ENCODE results near the gene TNNI3K. TPM values are rescaled to one million over a fixed set of nuclear protein-coding genes. Genes with fewer than 3 reads are reported as not detected.

The TNNI3K gene
- polyA plus RNA-seq, 1 of the 3 experiments (the other 2 are of a cell fraction), result 0.31 TPM

GRCh38 chr1:74517599-74518051 is 282.4 kb downstream of the TNNI3K start:
- WGBS (ENCODE audit: low lambda C conversion rate), result 58% methylated on average over 6 of the region's 6 CpGs
- CTCF ChIA-PET, result interaction anchor here (1.0 to 1.2 kb wide), 2 partner anchors 11 to 216 kb away, joined by 3 read pairs; partner anchors contain the start of genes CRYZ and TYW3

GRCh38 chr1:74522148-74522547 is 287.0 kb downstream of the TNNI3K start:
- 43% methylated on average over 4 of the region's 4 CpGs for WGBS (ENCODE audit: low lambda C conversion rate)
- CTCF ChIA-PET, result no interaction called here
- Histone ChIP-seq H3K4me2 (no peak overlapping the region), H3K79me2 (ENCODE audit: insufficient read depth) (no peaks in the 10 kb centered on the region), H3K27me3 (ENCODE audit: insufficient read depth) (no peaks in the 10 kb centered on the region), H3K36me3 (replicated peaks in 1 of 2; ENCODE audit: control insufficient read depth in 1 of 2, insufficient read depth in 2 of 2, low read length in 1 of 2) (no peaks in the 10 kb centered on the region), H3F3A (replicated peaks; ENCODE audit: insufficient read depth) (no peaks in the 10 kb centered on the region), H2AFZ (ENCODE audit: low read depth) (no peak overlapping the region), H3K9me3 (no peaks in the 10 kb centered on the region), H3K9me2 (no peaks in the 10 kb centered on the region), H4K20me1 (ENCODE audit: insufficient read depth) (no peaks in the 10 kb centered on the region), H3K4me1 (ENCODE audit: control insufficient read depth in 1 of 2, insufficient read depth in 2 of 2, low read depth in 1 of 2, low read length in 1 of 2) (no peaks in the 10 kb centered on the region), H3K9ac (no peak overlapping the region), H3K4me3 (ENCODE audit: low read depth in 2 of 2, low read length in 1 of 2) (no peak overlapping the region), H3K27ac (ENCODE audit: low read depth in 2 of 2, low read length in 1 of 2) (no peak overlapping the region)
- POLR2A ChIA-PET, result interaction anchor here (0.6 kb wide), 1 partner anchor 1695 kb away, joined by 3 read pairs; no protein-coding TSS in a partner anchor
- no peak for DNase-seq
- TF ChIP-seq ELF1 (IDR thresholded peaks at IDR 0.05), result no peak
- TF ChIP-seq FOXM1 (IDR thresholded peaks at IDR 0.05; ENCODE audit: low read depth), result no peak
- TF ChIP-seq GABPA (IDR thresholded peaks at IDR 0.05; ENCODE audit: low read depth), result no peak
- TF ChIP-seq FOXJ3 (CRISPR knock-in tag; IDR thresholded peaks at IDR 0.05), result no peak
- no peak for TF ChIP-seq CHD2 (IDR thresholded peaks at IDR 0.05; ENCODE audit: low read length, partially characterized antibody)
- TF ChIP-seq USF1 (IDR thresholded peaks at IDR 0.05; ENCODE audit: borderline replicate concordance, low read depth), result no peak
- TF ChIP-seq EP300 (IDR thresholded peaks at IDR 0.05; ENCODE audit: borderline replicate concordance in 1 of 2, low read depth in 1 of 2, low read length in 1 of 2), result no peak
- TF ChIP-seq TEAD4 (IDR thresholded peaks at IDR 0.05; ENCODE audit: borderline replicate concordance, insufficient read depth), result no peak
- TF ChIP-seq, protein P1, sequence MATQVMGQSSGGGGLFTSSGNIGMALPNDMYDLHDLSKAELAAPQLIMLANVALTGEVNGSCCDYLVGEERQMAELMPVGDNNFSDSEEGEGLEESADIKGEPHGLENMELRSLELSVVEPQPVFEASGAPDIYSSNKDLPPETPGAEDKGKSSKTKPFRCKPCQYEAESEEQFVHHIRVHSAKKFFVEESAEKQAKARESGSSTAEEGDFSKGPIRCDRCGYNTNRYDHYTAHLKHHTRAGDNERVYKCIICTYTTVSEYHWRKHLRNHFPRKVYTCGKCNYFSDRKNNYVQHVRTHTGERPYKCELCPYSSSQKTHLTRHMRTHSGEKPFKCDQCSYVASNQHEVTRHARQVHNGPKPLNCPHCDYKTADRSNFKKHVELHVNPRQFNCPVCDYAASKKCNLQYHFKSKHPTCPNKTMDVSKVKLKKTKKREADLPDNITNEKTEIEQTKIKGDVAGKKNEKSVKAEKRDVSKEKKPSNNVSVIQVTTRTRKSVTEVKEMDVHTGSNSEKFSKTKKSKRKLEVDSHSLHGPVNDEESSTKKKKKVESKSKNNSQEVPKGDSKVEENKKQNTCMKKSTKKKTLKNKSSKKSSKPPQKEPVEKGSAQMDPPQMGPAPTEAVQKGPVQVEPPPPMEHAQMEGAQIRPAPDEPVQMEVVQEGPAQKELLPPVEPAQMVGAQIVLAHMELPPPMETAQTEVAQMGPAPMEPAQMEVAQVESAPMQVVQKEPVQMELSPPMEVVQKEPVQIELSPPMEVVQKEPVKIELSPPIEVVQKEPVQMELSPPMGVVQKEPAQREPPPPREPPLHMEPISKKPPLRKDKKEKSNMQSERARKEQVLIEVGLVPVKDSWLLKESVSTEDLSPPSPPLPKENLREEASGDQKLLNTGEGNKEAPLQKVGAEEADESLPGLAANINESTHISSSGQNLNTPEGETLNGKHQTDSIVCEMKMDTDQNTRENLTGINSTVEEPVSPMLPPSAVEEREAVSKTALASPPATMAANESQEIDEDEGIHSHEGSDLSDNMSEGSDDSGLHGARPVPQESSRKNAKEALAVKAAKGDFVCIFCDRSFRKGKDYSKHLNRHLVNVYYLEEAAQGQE (IDR thresholded peaks at IDR 0.05; ENCODE audit: low read depth, low read length), result no peak

More at GRCh38 chr1:74517599-74518051, 282.4 kb downstream of the TNNI3K start:
- H4K20me1 ChIP-seq (ENCODE audit: insufficient read depth), result no peaks in the 10 kb centered on the region
- no peak for DNase-seq
- no peak for TF ChIP-seq CHD2 (IDR thresholded peaks at IDR 0.05; ENCODE audit: low read length, partially characterized antibody)
- no peak for TF ChIP-seq JUND (IDR thresholded peaks at IDR 0.05)
- TF ChIP-seq ELF1 (IDR thresholded peaks at IDR 0.05), result no peak
- no peak for TF ChIP-seq GATA2 (CRISPR knock-in tag; IDR thresholded peaks at IDR 0.05)
- TF ChIP-seq RAD21 (IDR thresholded peaks at IDR 0.05; ENCODE audit: low read length), result no peak
- TF ChIP-seq SIN3A (IDR thresholded peaks at IDR 0.05; ENCODE audit: borderline replicate concordance, low read depth, low read length), result no peak
- no peak for TF ChIP-seq YY1 (IDR thresholded peaks at IDR 0.05; ENCODE audit: low read depth)
- no peak for TF ChIP-seq PBX3 (IDR thresholded peaks at IDR 0.05)
- TF ChIP-seq, protein P2, sequence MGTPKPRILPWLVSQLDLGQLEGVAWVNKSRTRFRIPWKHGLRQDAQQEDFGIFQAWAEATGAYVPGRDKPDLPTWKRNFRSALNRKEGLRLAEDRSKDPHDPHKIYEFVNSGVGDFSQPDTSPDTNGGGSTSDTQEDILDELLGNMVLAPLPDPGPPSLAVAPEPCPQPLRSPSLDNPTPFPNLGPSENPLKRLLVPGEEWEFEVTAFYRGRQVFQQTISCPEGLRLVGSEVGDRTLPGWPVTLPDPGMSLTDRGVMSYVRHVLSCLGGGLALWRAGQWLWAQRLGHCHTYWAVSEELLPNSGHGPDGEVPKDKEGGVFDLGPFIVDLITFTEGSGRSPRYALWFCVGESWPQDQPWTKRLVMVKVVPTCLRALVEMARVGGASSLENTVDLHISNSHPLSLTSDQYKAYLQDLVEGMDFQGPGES (IDR thresholded peaks at IDR 0.05; ENCODE audit: low read depth, low read length), result no peak
- TF ChIP-seq FOXM1 (IDR thresholded peaks at IDR 0.05; ENCODE audit: low read depth), result no peak
- TF ChIP-seq MXI1 (IDR thresholded peaks at IDR 0.05; ENCODE audit: low read depth, low read length), result no peak
- TF ChIP-seq USF1 (IDR thresholded peaks at IDR 0.05; ENCODE audit: borderline replicate concordance, low read depth), result no peak
- no peak for TF ChIP-seq MEF2A (IDR thresholded peaks at IDR 0.05; ENCODE audit: borderline replicate concordance, low read depth)
- no peak for TF ChIP-seq EZH2phosphoT487 (IDR thresholded peaks at IDR 0.05; ENCODE audit: borderline replicate concordance, low read depth)
- TF ChIP-seq GABPA (IDR thresholded peaks at IDR 0.05; ENCODE audit: low read depth), result no peak
- no peak for TF ChIP-seq RXRA (IDR thresholded peaks at IDR 0.05; ENCODE audit: borderline replicate concordance, low read depth)
- no peak for TF ChIP-seq TEAD4 (IDR thresholded peaks at IDR 0.05; ENCODE audit: borderline replicate concordance, insufficient read depth)
- TF ChIP-seq POLR2AphosphoS5 (IDR thresholded peaks at IDR 0.05; ENCODE audit: low read depth, low read length), result no peak
- TF ChIP-seq FOXJ3 (CRISPR knock-in tag; IDR thresholded peaks at IDR 0.05), result no peak
- H3K36me3 ChIP-seq (replicated peaks in 1 of 2; ENCODE audit: control insufficient read depth in 1 of 2, insufficient read depth in 2 of 2, low read length in 1 of 2), result no peaks in the 10 kb centered on the region
- H3K4me1 ChIP-seq (ENCODE audit: control insufficient read depth in 1 of 2, insufficient read depth in 2 of 2, low read depth in 1 of 2, low read length in 1 of 2), result no peaks in the 10 kb centered on the region; a peak in 1 of 4 replicates
- no peaks in the 10 kb centered on the region for H3K9me3 ChIP-seq
- no peaks in the 10 kb centered on the region for H3K27me3 ChIP-seq (ENCODE audit: insufficient read depth)
- no peaks in the 10 kb centered on the region for H3K79me2 ChIP-seq (ENCODE audit: insufficient read depth)
- no peak overlapping the region for H2AFZ ChIP-seq (ENCODE audit: low read depth)
- no peak overlapping the region for H3K27ac ChIP-seq (ENCODE audit: low read depth in 2 of 2, low read length in 1 of 2)
- no peaks in the 10 kb centered on the region for H3F3A ChIP-seq (replicated peaks; ENCODE audit: insufficient read depth)
- H3K4me3 ChIP-seq (ENCODE audit: low read depth in 2 of 2, low read length in 1 of 2), result no peak overlapping the region
- H3K4me2 ChIP-seq, result no peak overlapping the region
- no peak overlapping the region for H3K9ac ChIP-seq
- POLR2A ChIA-PET, result no interaction called here
- H3K9me2 ChIP-seq, result no peaks in the 10 kb centered on the region

Measured in SK-N-SH (cell line).